Measurements from ENCODE around the gene CAPZA3. TPM values are rescaled to one million over a fixed set of nuclear protein-coding genes. Genes with fewer than 3 reads are reported as not detected.
"Not testable (repeated sequence)": the region's sequence is repeated elsewhere in the genome, so short reads cannot be mapped to it uniquely, and the experiment has no call there.

Gene CAPZA3
- total RNA-seq = not detected
- polyA plus RNA-seq = 0.05 TPM
- long read RNA-seq, donor 1 = 0 reads
- long read RNA-seq, donor 2 = 0 reads
- long read RNA-seq, donor 3 = 0 reads
- long read RNA-seq, donor 4 = 0 reads
- long read RNA-seq, donor 5 = 0 reads
- long read RNA-seq, donor 6 = 0 reads
- long read RNA-seq, donor 7 = 0 reads
- long read RNA-seq, donor 8 = 0 reads
- long read RNA-seq, donor 9 = 0 reads
- long read RNA-seq, donor 10 = 0 reads

- Histone ChIP-seq H3K4me1 (ENCODE audit: control insufficient read depth in 2 of 2, insufficient read depth in 2 of 2, low read length in 2 of 2) (no peaks in the 10 kb centered on the region), H3K27me3 (ENCODE audit: control insufficient read depth in 2 of 2, insufficient read depth in 1 of 2, low read length in 1 of 2) (no peaks in the 10 kb centered on the region), H3K27ac (ENCODE audit: low read depth in 1 of 2, low read length in 1 of 2) (no peak within 1 kb of the TSS), H3K9me3 (ENCODE audit: control insufficient read depth in 2 of 2, insufficient read depth in 1 of 2, low read length in 1 of 2) (peaks cover 0 to 2% of the 10 kb centered on the region in 2 donors), H3K4me3 (ENCODE audit: low read length in 2 of 2) (no peak within 1 kb of the TSS), H3K36me3 (ENCODE audit: control insufficient read depth in 2 of 2, insufficient read depth in 2 of 2, low read length in 1 of 2) (no peaks in the 10 kb centered on the region)
- WGBS = 91% methylated on average over 2 of the region's 2 CpGs
- DNase-seq (ENCODE audit: low read depth in 6 of 9, low spot score in 9 of 9) = no peak
These were observed at the start of gene CAPZA3, which contains the start of gene PLCZ1 for GRCh38 chr12:18737819-18738218. CAPZA3 (plus strand) TSS chr12:18738119; CDS start chr12:18738269, 150 bp downstream. PLCZ1 (minus strand) TSS chr12:18738012; CDS start chr12:18737371, 641 bp downstream.

GRCh38 chr12:18689771-18690170, 48.1 kb upstream of the CAPZA3 start:
- H3K27ac ChIP-seq (ENCODE audit: low read depth in 1 of 2, low read length in 1 of 2) = no peak overlapping the region
- 84% methylated on average over 3 of the region's 3 CpGs for WGBS
- no peaks in the 10 kb centered on the region for H3K27me3 ChIP-seq (ENCODE audit: control insufficient read depth in 2 of 2, insufficient read depth in 1 of 2, low read length in 1 of 2)
- no peaks in the 10 kb centered on the region for H3K4me1 ChIP-seq (ENCODE audit: control insufficient read depth in 2 of 2, insufficient read depth in 2 of 2, low read length in 2 of 2)
- no peaks in the 10 kb centered on the region for H3K36me3 ChIP-seq (ENCODE audit: control insufficient read depth in 2 of 2, insufficient read depth in 2 of 2, low read length in 1 of 2)
- no peak overlapping the region for H3K4me3 ChIP-seq (ENCODE audit: low read length in 2 of 2)
- DNase-seq (ENCODE audit: low read depth in 6 of 9, low spot score in 9 of 9) = no peak
- H3K9me3 ChIP-seq (ENCODE audit: control insufficient read depth in 2 of 2, insufficient read depth in 1 of 2, low read length in 1 of 2) = peaks cover 0 to 2% of the 10 kb centered on the region in 2 donors

GRCh38 chr12:18690653-18691052, 47.3 kb upstream of the CAPZA3 start:
- 95% methylated on average over 4 of the region's 4 CpGs for WGBS
- no peaks in the 10 kb centered on the region for H3K27me3 ChIP-seq (ENCODE audit: control insufficient read depth in 2 of 2, insufficient read depth in 1 of 2, low read length in 1 of 2)
- no peak overlapping the region for H3K4me3 ChIP-seq (ENCODE audit: low read length in 2 of 2)
- H3K36me3 ChIP-seq (ENCODE audit: control insufficient read depth in 2 of 2, insufficient read depth in 2 of 2, low read length in 1 of 2) = no peaks in the 10 kb centered on the region
- H3K4me1 ChIP-seq (ENCODE audit: control insufficient read depth in 2 of 2, insufficient read depth in 2 of 2, low read length in 2 of 2) = no peaks in the 10 kb centered on the region
- no peak overlapping the region for H3K27ac ChIP-seq (ENCODE audit: low read depth in 1 of 2, low read length in 1 of 2)
- DNase-seq (ENCODE audit: low read depth in 6 of 9, low spot score in 9 of 9) = no peak
- peaks cover 0 to 2% of the 10 kb centered on the region in 2 donors for H3K9me3 ChIP-seq (ENCODE audit: control insufficient read depth in 2 of 2, insufficient read depth in 1 of 2, low read length in 1 of 2)

GRCh38 chr12:18693986-18694385, 43.9 kb upstream of the CAPZA3 start:
- H3K4me1 ChIP-seq (ENCODE audit: control insufficient read depth in 2 of 2, insufficient read depth in 2 of 2, low read length in 2 of 2); H3K4me3 ChIP-seq (ENCODE audit: low read length in 2 of 2); H3K27ac ChIP-seq (ENCODE audit: low read depth in 1 of 2, low read length in 1 of 2); DNase-seq (ENCODE audit: low read depth in 6 of 9, low spot score in 9 of 9); H3K9me3 ChIP-seq (ENCODE audit: control insufficient read depth in 2 of 2, insufficient read depth in 1 of 2, low read length in 1 of 2); H3K36me3 ChIP-seq (ENCODE audit: control insufficient read depth in 2 of 2, insufficient read depth in 2 of 2, low read length in 1 of 2); H3K27me3 ChIP-seq (ENCODE audit: control insufficient read depth in 2 of 2, insufficient read depth in 1 of 2, low read length in 1 of 2): not testable (repeated sequence)
- 91% methylated on average over 5 of the region's 5 CpGs for WGBS

GRCh38 chr12:18696971-18697602, 40.8 kb upstream of the CAPZA3 start:
- no peaks in the 10 kb centered on the region for H3K27me3 ChIP-seq (ENCODE audit: control insufficient read depth in 2 of 2, insufficient read depth in 1 of 2, low read length in 1 of 2)
- no peaks in the 10 kb centered on the region for H3K4me1 ChIP-seq (ENCODE audit: control insufficient read depth in 2 of 2, insufficient read depth in 2 of 2, low read length in 2 of 2)
- no peaks in the 10 kb centered on the region for H3K36me3 ChIP-seq (ENCODE audit: control insufficient read depth in 2 of 2, insufficient read depth in 2 of 2, low read length in 1 of 2)
- no peaks in the 10 kb centered on the region for H3K9me3 ChIP-seq (ENCODE audit: control insufficient read depth in 2 of 2, insufficient read depth in 1 of 2, low read length in 1 of 2)
- H3K27ac ChIP-seq (ENCODE audit: low read depth in 1 of 2, low read length in 1 of 2) = no peak overlapping the region
- no peak overlapping the region for H3K4me3 ChIP-seq (ENCODE audit: low read length in 2 of 2)
- DNase-seq (ENCODE audit: low read depth in 6 of 9, low spot score in 9 of 9) = no peak

- Histone ChIP-seq H3K4me3 (ENCODE audit: low read length in 2 of 2) (no peak overlapping the region), H3K4me1 (ENCODE audit: control insufficient read depth in 2 of 2, insufficient read depth in 2 of 2, low read length in 2 of 2) (no peaks in the 10 kb centered on the region), H3K27ac (ENCODE audit: low read depth in 1 of 2, low read length in 1 of 2) (no peak overlapping the region), H3K36me3 (ENCODE audit: control insufficient read depth in 2 of 2, insufficient read depth in 2 of 2, low read length in 1 of 2) (no peaks in the 10 kb centered on the region), H3K9me3 (ENCODE audit: control insufficient read depth in 2 of 2, insufficient read depth in 1 of 2, low read length in 1 of 2) (no peaks in the 10 kb centered on the region), H3K27me3 (ENCODE audit: control insufficient read depth in 2 of 2, insufficient read depth in 1 of 2, low read length in 1 of 2) (no peaks in the 10 kb centered on the region)
- WGBS = 92% methylated on average over 3 of the region's 3 CpGs
- no peak for DNase-seq (ENCODE audit: low read depth in 6 of 9, low spot score in 9 of 9)
These were observed 37.6 kb upstream of the CAPZA3 start for GRCh38 chr12:18700271-18700670.

- no peak overlapping the region for H3K27ac ChIP-seq (ENCODE audit: low read depth in 1 of 2, low read length in 1 of 2)
- WGBS = 93% methylated on average over 2 of the region's 2 CpGs
- no peaks in the 10 kb centered on the region for H3K27me3 ChIP-seq (ENCODE audit: control insufficient read depth in 2 of 2, insufficient read depth in 1 of 2, low read length in 1 of 2)
- no peaks in the 10 kb centered on the region for H3K9me3 ChIP-seq (ENCODE audit: control insufficient read depth in 2 of 2, insufficient read depth in 1 of 2, low read length in 1 of 2)
- no peaks in the 10 kb centered on the region for H3K36me3 ChIP-seq (ENCODE audit: control insufficient read depth in 2 of 2, insufficient read depth in 2 of 2, low read length in 1 of 2)
- DNase-seq (ENCODE audit: low read depth in 6 of 9, low spot score in 9 of 9) = no peak
- no peak overlapping the region for H3K4me3 ChIP-seq (ENCODE audit: low read length in 2 of 2)
- H3K4me1 ChIP-seq (ENCODE audit: control insufficient read depth in 2 of 2, insufficient read depth in 2 of 2, low read length in 2 of 2) = no peaks in the 10 kb centered on the region
These were observed 34.6 kb upstream of the CAPZA3 start for GRCh38 chr12:18703321-18703720.

GRCh38 chr12:18703911-18704310, 34.0 kb upstream of the CAPZA3 start:
- WGBS = 85% methylated on average over 2 of the region's 2 CpGs

GRCh38 chr12:18706798-18707197, 31.1 kb upstream of the CAPZA3 start:
- Histone ChIP-seq H3K27ac (ENCODE audit: low read depth in 1 of 2, low read length in 1 of 2) (no peak overlapping the region), H3K4me3 (ENCODE audit: low read length in 2 of 2) (no peak overlapping the region), H3K4me1 (ENCODE audit: control insufficient read depth in 2 of 2, insufficient read depth in 2 of 2, low read length in 2 of 2) (no peaks in the 10 kb centered on the region), H3K9me3 (ENCODE audit: control insufficient read depth in 2 of 2, insufficient read depth in 1 of 2, low read length in 1 of 2) (no peaks in the 10 kb centered on the region), H3K27me3 (ENCODE audit: control insufficient read depth in 2 of 2, insufficient read depth in 1 of 2, low read length in 1 of 2) (no peaks in the 10 kb centered on the region), H3K36me3 (ENCODE audit: control insufficient read depth in 2 of 2, insufficient read depth in 2 of 2, low read length in 1 of 2) (no peaks in the 10 kb centered on the region)
- no peak for DNase-seq (ENCODE audit: low read depth in 6 of 9, low spot score in 9 of 9)
- WGBS = 94% methylated on average over 1 of the region's 1 CpG

More at GRCh38 chr12:18703911-18704310, 34.0 kb upstream of the CAPZA3 start:
- Histone ChIP-seq H3K4me3 (ENCODE audit: low read length in 2 of 2) (no peak overlapping the region), H3K4me1 (ENCODE audit: control insufficient read depth in 2 of 2, insufficient read depth in 2 of 2, low read length in 2 of 2) (no peaks in the 10 kb centered on the region), H3K27me3 (ENCODE audit: control insufficient read depth in 2 of 2, insufficient read depth in 1 of 2, low read length in 1 of 2) (no peaks in the 10 kb centered on the region), H3K36me3 (ENCODE audit: control insufficient read depth in 2 of 2, insufficient read depth in 2 of 2, low read length in 1 of 2) (no peaks in the 10 kb centered on the region), H3K9me3 (ENCODE audit: control insufficient read depth in 2 of 2, insufficient read depth in 1 of 2, low read length in 1 of 2) (no peaks in the 10 kb centered on the region), H3K27ac (ENCODE audit: low read depth in 1 of 2, low read length in 1 of 2) (no peak overlapping the region)
- no peak for DNase-seq (ENCODE audit: low read depth in 6 of 9, low spot score in 9 of 9)
